Gastrocnemius medialis (tissue), 4 donors: ENCODE data around the gene ARPIN. TPM values are rescaled to one million over a fixed set of nuclear protein-coding genes. Genes with fewer than 3 reads are reported as not detected.
"Not testable (repeated sequence)": the region's sequence is repeated elsewhere in the genome, so short reads cannot be mapped to it uniquely, and the experiment has no call there.

Source experiments
- ATAC-seq, 2 donors: fragments of 150-250 bp; one replicate each; pipeline ENCODE4 v1.9.1; 2016
- DNase-seq, 2 donors: peaks; one replicate each; pipeline ENCODE4 v3.0.0-alpha.2; 2019
- H3K27ac ChIP-seq, 4 donors: fragments of 200-600 bp; sonication (generic); 1 replicate in 1 of 4; 2 replicates in 3 of 4; pipeline ENCODE4 v1.5.1; 2016 to 2018; ENCODE audit warnings: mild to moderate bottlenecking in 2 of 4, moderate library complexity in 1 of 4
- H3K27me3 ChIP-seq, 3 donors: fragments of 200-600 bp; sonication (generic) in 2 of 3; 1 replicate in 1 of 3; 2 replicates in 2 of 3; pipeline versions ENCODE4 v1.5.1 to v1.6.0; 2016 to 2019; ENCODE audit warnings: mild to moderate bottlenecking in 1 of 3, moderate library complexity in 1 of 3
- H3K36me3 ChIP-seq, 2 donors: fragments of 200-600 bp; sonication (generic) in 1 of 2; one replicate each; pipeline ENCODE4 v1.5.1; 2017 to 2018
- H3K4me1 ChIP-seq, 2 donors: fragments of 200-600 bp; sonication (generic) in 1 of 2; one replicate each; pipeline ENCODE4 v1.5.1; 2016 to 2017; ENCODE audit warnings: mild to moderate bottlenecking in 2 of 2
- H3K4me3 ChIP-seq, 4 donors: fragments of 200-600 bp; sonication (generic) in 3 of 4; 1 replicate in 1 of 4; 2 replicates in 3 of 4; pipeline ENCODE4 v1.5.1; 2016 to 2019; ENCODE audit warnings: mild to moderate bottlenecking in 2 of 4
- H3K9me3 ChIP-seq, 3 donors: fragments of 200-600 bp; sonication (generic) in 2 of 3; 1 replicate in 1 of 3; 2 replicates in 2 of 3; pipeline ENCODE4 v1.5.1; 2016 to 2019
- CTCF ChIP-seq, 5 experiments: fragments of 450-650 bp in 3 of 5; fragments of 200-600 bp in 2 of 5; sonication (generic) in 2 of 5; IDR thresholded peaks in 4 of 5; conservative IDR thresholded peaks in 1 of 5; 1 replicate in 4 of 5; 2 replicates in 1 of 5; pipeline ENCODE4 v1.5.1; 2016 to 2019; ENCODE audit warnings: antibody characterized with exemption in 5 of 5, mild to moderate bottlenecking in 3 of 5, moderate library complexity in 3 of 5
- POLR2A ChIP-seq, 2 donors: fragments of 450-650 bp; IDR thresholded peaks; one replicate each; pipeline ENCODE4 v1.6.1; 2017; ENCODE audit warnings: antibody characterized with exemption in 2 of 2, mild to moderate bottlenecking in 2 of 2, moderate library complexity in 2 of 2
- in situ Hi-C, 4 donors: fragments of 200-750 bp; cut with MboI; loops; one replicate each; pipeline versions ENCODE4 v1.15.0 to v1.8.0; 2017; ENCODE audit warnings: low sequenced_read_pairs in 4 of 4
- intact Hi-C: fragments of 100-400 bp; cut with DNase I; formaldehyde crosslinking; loops from one replicate; pipeline ENCODE4 v1.15.1; 2023; ENCODE audit warnings: low total_unique reads
- total RNA-seq, 4 donors: library from RNA; depleted of rRNA; stranded (reverse); fragments of >200 nt; gene quantifications; one replicate each; pipeline versions ENCODE4 v1.1.0 to v1.2.3, GENCODE V29; 2016

The ARPIN gene
- total RNA-seq, 4 donors from 2014 or later = 4.8 to 10.9 (median 6.0) TPM

- Histone ChIP-seq H3K27ac (no peak overlapping the region), H3K4me1 (peaks cover 1 to 13% of the 10 kb centered on the region in 2 donors), H3K9me3 (no peaks in the 10 kb centered on the region), H3K4me3 (no peak overlapping the region), H3K36me3 (peaks cover 2 to 20% of the 10 kb centered on the region in 2 donors), H3K27me3 (no peaks in the 10 kb centered on the region)
- intact Hi-C loops (no loop called here), in situ Hi-C loops (no loop called here)
- TF ChIP-seq CTCF (IDR thresholded peaks at IDR 0.05 in 4 of 5, conservative IDR thresholded peaks at IDR 0.05 in 1 of 5) = no peak
- TF ChIP-seq POLR2A (IDR thresholded peaks at IDR 0.05) = no peak
- no peak for DNase-seq
- no peak for ATAC-seq
Observed at GRCh38 chr15:89860431-89860830, 52.3 kb downstream of the ARPIN start.

- Histone ChIP-seq H3K9me3 (no peaks in the 10 kb centered on the region), H3K27ac (no peak overlapping the region), H3K36me3 (peaks cover 2 to 20% of the 10 kb centered on the region in 2 donors), H3K27me3 (no peaks in the 10 kb centered on the region), H3K4me3 (no peak overlapping the region), H3K4me1 (peaks cover 0 to 2% of the 10 kb centered on the region in 2 donors)
- no peak for DNase-seq
- TF ChIP-seq CTCF (IDR thresholded peaks at IDR 0.05 in 4 of 5, conservative IDR thresholded peaks at IDR 0.05 in 1 of 5) (no peak), POLR2A (IDR thresholded peaks at IDR 0.05) (no peak)
- in situ Hi-C loops (no loop called here), intact Hi-C loops (no loop called here)
- ATAC-seq = no peak
Observed at GRCh38 chr15:89858661-89859458, 53.9 kb downstream of the ARPIN start.

GRCh38 chr15:89857673-89858072 is 55.1 kb downstream of the ARPIN start:
- H3K27me3 ChIP-seq = no peaks in the 10 kb centered on the region
- in situ Hi-C loops = no loop called here
- H3K4me3 ChIP-seq = no peak overlapping the region
- DNase-seq (no peak), ATAC-seq (no peak)
- H3K36me3 ChIP-seq = peaks cover 2 to 17% of the 10 kb centered on the region in 2 donors
- TF ChIP-seq CTCF (IDR thresholded peaks at IDR 0.05 in 4 of 5, conservative IDR thresholded peaks at IDR 0.05 in 1 of 5) (no peak), POLR2A (IDR thresholded peaks at IDR 0.05) (no peak)
- H3K9me3 ChIP-seq = no peaks in the 10 kb centered on the region
- peaks cover 0 to 5% of the 10 kb centered on the region in 2 donors for H3K4me1 ChIP-seq
- no peak overlapping the region for H3K27ac ChIP-seq
- intact Hi-C loops = no loop called here

GRCh38 chr15:89855948-89856347 is 56.8 kb downstream of the ARPIN start:
- Histone ChIP-seq H3K27ac (no peak overlapping the region), H3K36me3 (peaks cover 2 to 12% of the 10 kb centered on the region in 2 donors), H3K4me3 (no peak overlapping the region), H3K27me3 (no peaks in the 10 kb centered on the region), H3K9me3 (no peaks in the 10 kb centered on the region), H3K4me1 (peaks cover 3 to 22% of the 10 kb centered on the region in 2 donors)
- intact Hi-C loops (no loop called here), in situ Hi-C loops (no loop called here)
- ATAC-seq = no peak
- TF ChIP-seq CTCF (IDR thresholded peaks at IDR 0.05 in 4 of 5, conservative IDR thresholded peaks at IDR 0.05 in 1 of 5) (no peak), POLR2A (IDR thresholded peaks at IDR 0.05) (no peak)
- no peak for DNase-seq

GRCh38 chr15:89854863-89855262 is 57.9 kb downstream of the ARPIN start:
- ATAC-seq, DNase-seq, intact Hi-C loops: not testable (repeated sequence)

More at GRCh38 chr15:89854863-89855262, 57.9 kb downstream of the ARPIN start:
- H3K36me3 ChIP-seq, in situ Hi-C loops, H3K4me3 ChIP-seq, H3K27me3 ChIP-seq, H3K27ac ChIP-seq, H3K9me3 ChIP-seq: not testable (repeated sequence)
- H3K4me1 ChIP-seq = peaks cover 3 to 25% of the 10 kb centered on the region in 2 donors
